Ascending aorta (tissue), 2 donors: Measurements from ENCODE around the gene C9orf152. TPM values are rescaled to one million over a fixed set of nuclear protein-coding genes. Genes with fewer than 3 reads are reported as not detected.

Experiments
- DNase-seq, 2 donors: peaks; one replicate each; pipeline ENCODE4 v3.0.0-alpha.2; 2019; ENCODE audit warnings: low spot score in 2 of 2
- H3K27ac ChIP-seq, 2 donors: fragments of 200-600 bp; sonication (generic); one replicate each; pipeline ENCODE4 v1.5.1; 2016 to 2017; ENCODE audit warnings: mild to moderate bottlenecking in 1 of 2
- H3K27me3 ChIP-seq: fragments of 200-600 bp; sonication (generic); one replicate; pipeline ENCODE4 v1.5.1; 2017
- H3K36me3 ChIP-seq, 2 donors: fragments of 200-600 bp; sonication (generic); one replicate each; pipeline ENCODE4 v1.5.1; 2016
- H3K4me1 ChIP-seq, 2 donors: fragments of 200-600 bp; sonication (generic); one replicate each; pipeline ENCODE4 v1.5.1; 2016 to 2017; ENCODE audit warnings: mild to moderate bottlenecking in 1 of 2
- H3K4me3 ChIP-seq, 2 donors: fragments of 200-600 bp; sonication (generic); one replicate each; pipeline ENCODE4 v1.5.1; 2016 to 2017; ENCODE audit warnings: mild to moderate bottlenecking in 1 of 2
- H3K9me3 ChIP-seq, 2 donors: fragments of 200-600 bp; sonication (generic); one replicate each; pipeline ENCODE4 v1.5.1; 2016
- intact Hi-C: fragments of 100-400 bp; cut with DNase I; formaldehyde crosslinking; loops from one replicate; pipeline ENCODE4 v1.15.1; 2023
- total RNA-seq: library from RNA; depleted of rRNA; stranded (reverse); fragments of >200 nt; gene quantifications from one replicate; pipeline ENCODE4 v1.1.0, GENCODE V29; 2016
- TF ChIP-seq, protein P1 (sequence below), 3 experiments: fragments of 200-600 bp in 2 of 3; fragments of 450-650 bp in 1 of 3; sonication (generic) in 2 of 3; IDR thresholded peaks; one replicate each; pipeline ENCODE4 v1.5.1; 2016 to 2019; ENCODE audit warnings: antibody characterized with exemption in 3 of 3, mild to moderate bottlenecking in 1 of 3, moderate library complexity in 1 of 3

Gene C9orf152
- total RNA-seq, 1 donor from 2014 or later, result not detected

DNA sequence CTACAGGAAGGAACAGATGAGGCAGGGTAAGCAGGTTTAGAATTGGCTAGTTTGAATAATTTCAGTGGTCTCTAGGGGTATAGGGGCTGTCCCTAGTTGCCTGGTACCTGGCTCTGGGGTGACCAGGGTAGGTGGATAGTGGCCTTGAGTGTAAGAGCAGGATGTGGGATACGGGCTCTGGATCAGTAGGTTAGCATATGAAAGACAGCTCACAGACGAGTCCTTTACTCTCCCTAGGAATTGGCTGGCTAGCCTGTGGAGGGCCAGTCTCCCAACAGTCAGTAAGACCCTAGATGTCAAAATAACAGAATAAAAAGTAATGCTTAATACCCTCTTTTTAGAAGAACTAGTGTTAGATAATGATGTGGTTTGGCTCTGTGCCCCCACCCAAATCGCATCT lies 16.6 kb upstream of the C9orf152 start:
- no peaks in the 10 kb centered on the region for H3K27me3 ChIP-seq
- TF ChIP-seq, protein P1, sequence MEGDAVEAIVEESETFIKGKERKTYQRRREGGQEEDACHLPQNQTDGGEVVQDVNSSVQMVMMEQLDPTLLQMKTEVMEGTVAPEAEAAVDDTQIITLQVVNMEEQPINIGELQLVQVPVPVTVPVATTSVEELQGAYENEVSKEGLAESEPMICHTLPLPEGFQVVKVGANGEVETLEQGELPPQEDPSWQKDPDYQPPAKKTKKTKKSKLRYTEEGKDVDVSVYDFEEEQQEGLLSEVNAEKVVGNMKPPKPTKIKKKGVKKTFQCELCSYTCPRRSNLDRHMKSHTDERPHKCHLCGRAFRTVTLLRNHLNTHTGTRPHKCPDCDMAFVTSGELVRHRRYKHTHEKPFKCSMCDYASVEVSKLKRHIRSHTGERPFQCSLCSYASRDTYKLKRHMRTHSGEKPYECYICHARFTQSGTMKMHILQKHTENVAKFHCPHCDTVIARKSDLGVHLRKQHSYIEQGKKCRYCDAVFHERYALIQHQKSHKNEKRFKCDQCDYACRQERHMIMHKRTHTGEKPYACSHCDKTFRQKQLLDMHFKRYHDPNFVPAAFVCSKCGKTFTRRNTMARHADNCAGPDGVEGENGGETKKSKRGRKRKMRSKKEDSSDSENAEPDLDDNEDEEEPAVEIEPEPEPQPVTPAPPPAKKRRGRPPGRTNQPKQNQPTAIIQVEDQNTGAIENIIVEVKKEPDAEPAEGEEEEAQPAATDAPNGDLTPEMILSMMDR (IDR thresholded peaks at IDR 0.05), result no peak
- H3K36me3 ChIP-seq, result no peaks in the 10 kb centered on the region
- intact Hi-C loops, result no loop called here
- no peak overlapping the region for H3K27ac ChIP-seq
- no peaks in the 10 kb centered on the region for H3K4me1 ChIP-seq
- DNase-seq, result no peak
- H3K4me3 ChIP-seq, result no peak overlapping the region
- no peaks in the 10 kb centered on the region for H3K9me3 ChIP-seq

DNA sequence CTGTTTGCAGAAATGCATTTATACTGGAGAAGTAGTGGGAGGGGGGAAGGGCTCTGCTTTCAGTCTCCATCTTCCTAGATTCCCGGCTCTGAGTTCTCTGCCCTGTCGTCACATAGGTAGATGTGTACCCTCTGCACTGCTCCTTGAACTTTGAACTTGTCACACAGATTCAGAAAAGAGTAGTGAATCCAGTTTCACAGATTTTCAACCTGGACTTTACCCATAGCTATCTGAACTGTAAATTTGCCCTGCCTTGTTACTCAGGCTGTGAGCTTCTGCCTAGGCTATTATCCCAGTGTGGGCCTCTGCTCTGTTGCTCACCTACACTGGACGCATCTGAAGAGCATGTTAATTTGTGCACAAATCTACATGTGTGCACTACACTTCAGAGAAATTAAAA lies 12.8 kb upstream of the C9orf152 start:
- no peak overlapping the region for H3K27ac ChIP-seq
- H3K9me3 ChIP-seq, result no peaks in the 10 kb centered on the region
- TF ChIP-seq, protein P1 (IDR thresholded peaks at IDR 0.05), result no peak
- H3K4me1 ChIP-seq, result no peaks in the 10 kb centered on the region
- no peaks in the 10 kb centered on the region for H3K27me3 ChIP-seq
- intact Hi-C loops, result no loop called here
- H3K36me3 ChIP-seq, result no peaks in the 10 kb centered on the region
- peak in 1 of 2 donors; percentile 31 for DNase-seq
- H3K4me3 ChIP-seq, result no peak overlapping the region

DNA sequence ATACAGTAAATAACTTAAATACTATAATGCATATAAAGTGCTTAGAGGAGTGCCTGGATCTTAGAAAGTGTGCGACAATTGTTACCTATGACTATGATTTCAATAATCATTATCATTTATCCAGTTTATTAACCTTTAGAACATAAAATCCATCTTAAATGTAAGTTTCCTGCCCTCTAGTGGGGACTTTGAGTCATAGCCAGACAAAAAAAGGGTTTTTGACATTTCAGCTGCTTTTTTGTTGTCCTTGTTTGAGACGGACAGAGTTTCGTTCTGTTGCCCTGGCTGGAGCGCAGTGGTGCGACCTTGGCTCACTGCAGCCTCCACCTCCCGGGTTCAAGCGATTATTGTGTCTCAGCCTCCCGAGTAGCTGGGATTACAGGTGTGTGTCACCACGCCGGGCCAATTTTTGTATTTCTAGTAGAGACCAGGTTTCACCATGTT lies 9.7 kb upstream of the C9orf152 start:
- Histone ChIP-seq H3K27ac (no peak overlapping the region), H3K4me3 (no peak overlapping the region), H3K4me1 (no peaks in the 10 kb centered on the region), H3K9me3 (no peaks in the 10 kb centered on the region), H3K27me3 (no peaks in the 10 kb centered on the region), H3K36me3 (no peaks in the 10 kb centered on the region)
- TF ChIP-seq, protein P1 (IDR thresholded peaks at IDR 0.05), result peak; percentile 66 to 82 (median 73)
- DNase-seq, result peak in 1 of 2 donors; percentile 52
- intact Hi-C loops, result loop anchor here (2.0 kb wide), 2 partner anchors 35 to 315 kb away; no protein-coding TSS in a partner anchor

DNA sequence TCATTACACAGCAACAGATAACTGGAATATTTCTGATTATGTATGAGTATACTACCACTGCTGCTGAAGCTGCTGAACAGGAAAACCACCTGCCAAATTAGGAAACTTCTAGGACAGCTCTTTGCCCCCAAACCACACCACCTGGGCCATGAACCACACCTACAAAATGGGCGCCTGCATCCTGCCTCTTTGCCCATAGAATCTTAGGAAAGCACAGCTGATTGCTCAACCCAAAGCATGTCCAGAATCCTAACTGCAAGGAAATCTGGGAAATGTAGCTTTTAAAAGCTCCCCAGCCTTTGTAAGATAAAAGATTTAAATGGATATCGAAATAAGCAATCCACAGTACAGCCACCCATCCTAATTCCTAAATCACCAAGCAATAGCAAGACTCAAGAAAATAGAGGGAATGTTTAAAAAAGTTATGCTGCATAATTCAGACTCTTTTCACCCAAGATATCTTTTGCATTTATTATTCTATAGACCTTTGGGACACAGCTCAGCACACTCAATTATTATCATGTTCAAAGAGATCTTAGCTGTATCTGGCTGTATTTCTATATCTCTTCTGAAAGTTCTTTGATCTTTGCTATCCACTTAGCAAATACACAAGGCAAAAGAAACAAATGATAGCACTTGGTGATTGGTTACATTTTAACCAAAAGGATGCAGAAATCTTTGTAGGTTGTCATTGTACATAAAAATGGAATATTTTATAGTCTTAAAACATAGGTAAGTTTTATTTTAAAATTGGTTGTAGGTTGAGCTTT lies 6.8 kb upstream of the C9orf152 start:
- no peak for DNase-seq
- intact Hi-C loops, result no loop called here
- TF ChIP-seq, protein P1 (IDR thresholded peaks at IDR 0.05), result no peak
- Histone ChIP-seq H3K9me3 (no peaks in the 10 kb centered on the region), H3K4me3 (no peak overlapping the region), H3K27me3 (no peaks in the 10 kb centered on the region), H3K4me1 (no peaks in the 10 kb centered on the region), H3K27ac (no peak overlapping the region), H3K36me3 (no peaks in the 10 kb centered on the region)

DNA sequence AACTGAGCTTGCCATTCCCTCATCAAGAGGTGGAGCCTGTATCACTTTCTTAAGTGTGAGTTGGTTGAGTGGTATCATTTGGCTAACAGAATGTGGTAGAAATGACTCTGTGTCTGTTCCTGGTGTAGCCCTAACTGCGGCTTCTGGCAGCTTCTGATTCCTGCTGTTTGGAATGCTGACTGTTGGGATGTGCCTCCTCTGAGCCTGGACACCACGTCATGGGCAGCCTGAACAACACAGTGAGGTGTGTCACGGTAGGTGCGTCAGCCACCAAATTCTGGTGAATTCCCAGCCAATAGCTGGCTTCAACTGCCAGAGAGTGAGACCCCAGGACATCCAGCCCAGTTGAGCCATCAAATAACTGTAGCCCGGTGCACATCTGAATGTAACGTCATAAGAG lies 6.1 kb upstream of the C9orf152 start:
- no peaks in the 10 kb centered on the region for H3K27me3 ChIP-seq
- no peak overlapping the region for H3K4me3 ChIP-seq
- H3K4me1 ChIP-seq, result no peaks in the 10 kb centered on the region
- H3K27ac ChIP-seq, result no peak overlapping the region
- intact Hi-C loops, result no loop called here
- TF ChIP-seq, protein P1 (IDR thresholded peaks at IDR 0.05), result no peak
- no peaks in the 10 kb centered on the region for H3K9me3 ChIP-seq
- H3K36me3 ChIP-seq, result no peaks in the 10 kb centered on the region
- no peak for DNase-seq
